ENCODE results near the gene MYH6. TPM values are rescaled to one million over a fixed set of nuclear protein-coding genes. Genes with fewer than 3 reads are reported as not detected.

Gene MYH6
- total and polyA plus RNA-seq, 2 donors (not counting 3 experiments of a cell fraction or from before 2014, with no cell fraction given) = not detected

- Histone ChIP-seq H3K4me2 (ENCODE audit: insufficient read depth, low read length) (no peak overlapping the region), H3K27ac (ENCODE audit: insufficient read depth, low read depth, low read length) (no peak overlapping the region), H3K9me1 (replicated peaks; ENCODE audit: control insufficient read depth, extremely low read depth, insufficient read depth, low read length) (no peaks in the 10 kb centered on the region), H3K79me2 (ENCODE audit: control insufficient read depth, insufficient read depth, low read length) (no peaks in the 10 kb centered on the region), H4K20me1 (replicated peaks; ENCODE audit: control insufficient read depth, extremely low read depth, insufficient read depth, low read length) (no peaks in the 10 kb centered on the region), H3K27me3 (ENCODE audit: control insufficient read depth in 2 of 2, insufficient read depth in 2 of 2, low read length in 2 of 2) (peaks cover 7 to 9% of the 10 kb centered on the region in 2 experiments), H3K9me3 (replicated peaks; ENCODE audit: control insufficient read depth, insufficient read depth, low read length) (no peaks in the 10 kb centered on the region), H3K4me3 (replicated peaks in 1 of 3; ENCODE audit: insufficient read depth in 1 of 3, low read depth in 1 of 3, low read length in 3 of 3) (no peak overlapping the region), H2AFZ (ENCODE audit: low read depth, low read length) (no peak overlapping the region), H3K9ac (replicated peaks; ENCODE audit: extremely low read depth, insufficient read depth, low read length) (no peak overlapping the region), H3K36me3 (ENCODE audit: control insufficient read depth in 2 of 2, extremely low read depth in 1 of 2, insufficient read depth in 2 of 2, low read length in 2 of 2) (no peaks in the 10 kb centered on the region), H3K4me1 (ENCODE audit: control insufficient read depth, extremely low read depth, insufficient read depth, low read length) (no peaks in the 10 kb centered on the region)
- TF ChIP-seq CTCF (IDR thresholded peaks at IDR 0.05; ENCODE audit: extremely low read depth in 1 of 2, insufficient read depth in 1 of 2, low read depth in 1 of 2, low read length in 2 of 2) (no peak), POLR2AphosphoS5 (IDR thresholded peaks at IDR 0.05; ENCODE audit: insufficient read depth, low read depth, low read length) (no peak), POLR2A (IDR thresholded peaks at IDR 0.05; ENCODE audit: low read depth, low read length) (no peak), FOS (IDR thresholded peaks at IDR 0.05; ENCODE audit: borderline replicate concordance, insufficient read depth, low read length) (no peak), JUN (IDR thresholded peaks at IDR 0.05; ENCODE audit: borderline replicate concordance, insufficient read depth, insufficient read length, low read depth) (no peak), GATA2 (IDR thresholded peaks at IDR 0.05; ENCODE audit: insufficient read depth, insufficient read length, low read depth, low read length) (no peak), EZH2 (IDR thresholded peaks at IDR 0.05; ENCODE audit: borderline replicate concordance, low read depth, low read length, severe bottlenecking) (no peak), MYC (IDR thresholded peaks at IDR 0.05; ENCODE audit: low read depth, low read length) (no peak)
- ChIA-PET CTCF (interaction anchor here (1.6 kb wide), 1 partner anchor 35 kb away, joined by 4 read pairs; no protein-coding TSS in a partner anchor), POLR2A (no interaction called here)
- no peak for DNase-seq (ENCODE audit: low read depth, low spot score)
- intact Hi-C loops (cut with micrococcal nuclease) (no loop called here), dilution Hi-C loops (cut with MboI; ENCODE audit: extremely low pct_ligation_motif_present, low sequenced_read_pairs) (no loop called here)
- BruUV-seq (replicated peaks) = no TSS peak
- no peak for FAIRE-seq
Measured at GRCh38 chr14:23344481-23344880, 63.6 kb downstream of the MYH6 start.

Data from endothelial cell of umbilical vein (primary cell).